DND-41 (cell line): ENCODE results near the gene TRIM5.

Experiments used
- CTCF ChIP-seq: IDR thresholded peaks from 2 replicates; pipeline ENCODE4 v1.5.1; 2012; ENCODE audit warnings: borderline replicate concordance, low read length, moderate library complexity, mild to moderate bottlenecking; ENCODE audit not compliant: poor library complexity, severe bottlenecking; ENCODE audit errors: extremely low read depth
- EZH2 ChIP-seq: IDR thresholded peaks from 3 replicates; pipeline ENCODE4 v1.6.1; 2012; ENCODE audit warnings: borderline replicate concordance, low read depth, mild to moderate bottlenecking, moderate library complexity, low read length, inconsistent platforms; ENCODE audit not compliant: severe bottlenecking

- no peak for TF ChIP-seq CTCF
- no peak for TF ChIP-seq EZH2
Measured at GRCh38 chr11:5703741-5704536, 19.1 kb upstream of the TRIM5 start.
